ENCODE results near the gene ZNF367. TPM values are rescaled to one million over a fixed set of nuclear protein-coding genes. Genes with fewer than 3 reads are reported as not detected.

The ZNF367 gene
- total and polyA plus RNA-seq, 2 donors (not counting 1 experiment from before 2014, with no cell fraction given) = 0.66 to 2.2 TPM

- Histone ChIP-seq H3K27me3 (ENCODE audit: control insufficient read depth, insufficient read depth, low read length) (no peaks in the 10 kb centered on the region), H3K36me3 (ENCODE audit: control insufficient read depth, insufficient read depth, low read length) (peaks cover 5% of the 10 kb centered on the region), H3K9ac (ENCODE audit: insufficient read depth, low read length) (no peak overlapping the region), H2AFZ (ENCODE audit: low read length) (no peak overlapping the region), H3K4me3 (replicated peaks in 1 of 4; ENCODE audit: control extremely low read depth in 1 of 4, insufficient read depth in 1 of 4, low read depth in 3 of 4, low read length in 4 of 4) (no peak overlapping the region), H3K79me2 (ENCODE audit: control insufficient read depth, insufficient read depth, low read length) (peaks cover 6% of the 10 kb centered on the region), H3K4me2 (ENCODE audit: extremely low read depth, insufficient read depth, low read length) (no peak overlapping the region), H4K20me1 (ENCODE audit: control insufficient read depth, extremely low read depth, insufficient read depth, low read length) (no peaks in the 10 kb centered on the region), H3K9me3 (ENCODE audit: control insufficient read depth, insufficient read depth, low read depth, low read length) (no peaks in the 10 kb centered on the region), H3K4me1 (ENCODE audit: control insufficient read depth, extremely low read depth, insufficient read depth, low read length) (no peaks in the 10 kb centered on the region), H3K27ac (ENCODE audit: insufficient read depth, low read length) (no peak overlapping the region)
- TF ChIP-seq CTCF (conservative IDR thresholded peaks at IDR 0.05 in 1 of 2, IDR thresholded peaks at IDR 0.05 in 1 of 2; ENCODE audit: low read depth in 1 of 2, low read length in 2 of 2) = no peak
- TF ChIP-seq EZH2 (IDR thresholded peaks at IDR 0.05; ENCODE audit: low read length, missing control alignments) = no peak
- no peak for DNase-seq (ENCODE audit: low read depth in 2 of 2)
These were observed 42.3 kb upstream of the ZNF367 start for GRCh38 chr9:96460470-96460869.

- TF ChIP-seq CTCF (conservative IDR thresholded peaks at IDR 0.05 in 1 of 2, IDR thresholded peaks at IDR 0.05 in 1 of 2; ENCODE audit: low read depth in 1 of 2, low read length in 2 of 2) (no peak), EZH2 (IDR thresholded peaks at IDR 0.05; ENCODE audit: low read length, missing control alignments) (no peak)
- Histone ChIP-seq H3K27ac (ENCODE audit: insufficient read depth, low read length) (no peak overlapping the region), H3K4me3 (replicated peaks in 1 of 4; ENCODE audit: control extremely low read depth in 1 of 4, insufficient read depth in 1 of 4, low read depth in 3 of 4, low read length in 4 of 4) (no peak overlapping the region), H3K4me2 (ENCODE audit: extremely low read depth, insufficient read depth, low read length) (no peak overlapping the region), H3K9me3 (ENCODE audit: control insufficient read depth, insufficient read depth, low read depth, low read length) (no peaks in the 10 kb centered on the region), H3K27me3 (ENCODE audit: control insufficient read depth, insufficient read depth, low read length) (no peaks in the 10 kb centered on the region), H4K20me1 (ENCODE audit: control insufficient read depth, extremely low read depth, insufficient read depth, low read length) (no peaks in the 10 kb centered on the region), H2AFZ (ENCODE audit: low read length) (no peak overlapping the region), H3K4me1 (ENCODE audit: control insufficient read depth, extremely low read depth, insufficient read depth, low read length) (no peaks in the 10 kb centered on the region), H3K9ac (ENCODE audit: insufficient read depth, low read length) (no peak overlapping the region), H3K36me3 (ENCODE audit: control insufficient read depth, insufficient read depth, low read length) (peaks cover 3% of the 10 kb centered on the region), H3K79me2 (ENCODE audit: control insufficient read depth, insufficient read depth, low read length) (peaks cover 14% of the 10 kb centered on the region)
- DNase-seq (ENCODE audit: low read depth in 2 of 2) = peak in 1 of 2 donors; percentile 38
These were observed 41.3 kb upstream of the ZNF367 start for GRCh38 chr9:96459268-96460007.

- Histone ChIP-seq H3K4me2 (ENCODE audit: extremely low read depth, insufficient read depth, low read length) (no peak overlapping the region), H3K9me3 (ENCODE audit: control insufficient read depth, insufficient read depth, low read depth, low read length) (no peaks in the 10 kb centered on the region), H3K4me3 (replicated peaks in 1 of 4; ENCODE audit: control extremely low read depth in 1 of 4, insufficient read depth in 1 of 4, low read depth in 3 of 4, low read length in 4 of 4) (no peak overlapping the region), H3K79me2 (ENCODE audit: control insufficient read depth, insufficient read depth, low read length) (peaks cover 21% of the 10 kb centered on the region), H2AFZ (ENCODE audit: low read length) (no peak overlapping the region), H4K20me1 (ENCODE audit: control insufficient read depth, extremely low read depth, insufficient read depth, low read length) (no peaks in the 10 kb centered on the region), H3K9ac (ENCODE audit: insufficient read depth, low read length) (no peak overlapping the region), H3K27ac (ENCODE audit: insufficient read depth, low read length) (no peak overlapping the region), H3K36me3 (ENCODE audit: control insufficient read depth, insufficient read depth, low read length) (peaks cover 2% of the 10 kb centered on the region), H3K27me3 (ENCODE audit: control insufficient read depth, insufficient read depth, low read length) (no peaks in the 10 kb centered on the region), H3K4me1 (ENCODE audit: control insufficient read depth, extremely low read depth, insufficient read depth, low read length) (no peaks in the 10 kb centered on the region)
- no peak for DNase-seq (ENCODE audit: low read depth in 2 of 2)
- TF ChIP-seq EZH2 (IDR thresholded peaks at IDR 0.05; ENCODE audit: low read length, missing control alignments) (no peak), CTCF (conservative IDR thresholded peaks at IDR 0.05 in 1 of 2, IDR thresholded peaks at IDR 0.05 in 1 of 2; ENCODE audit: low read depth in 1 of 2, low read length in 2 of 2) (no peak)
These were observed 40.1 kb upstream of the ZNF367 start for GRCh38 chr9:96458226-96458625.
